Peyer's patch (tissue), 4 donors: Measurements from ENCODE around the gene GAP43. TPM values are rescaled to one million over a fixed set of nuclear protein-coding genes. Genes with fewer than 3 reads are reported as not detected.

Experiments used
- DNase-seq, 3 donors: peaks; one replicate each; pipeline ENCODE4 v3.0.0-alpha.2; 2017 to 2019
- H3K27ac ChIP-seq, 4 donors: fragments of 200-600 bp; sonication (generic); one replicate each; pipeline ENCODE4 v1.5.1; 2016 to 2019
- H3K27me3 ChIP-seq, 2 donors: fragments of 200-600 bp; sonication (generic); one replicate each; pipeline ENCODE4 v1.5.1; 2019
- H3K36me3 ChIP-seq, 3 donors: fragments of 200-600 bp; sonication (generic); one replicate each; pipeline ENCODE4 v1.5.1; 2016 to 2019
- H3K4me1 ChIP-seq, 4 donors: fragments of 200-600 bp; sonication (generic); one replicate each; pipeline ENCODE4 v1.5.1; 2016 to 2019
- H3K4me3 ChIP-seq, 4 donors: fragments of 200-600 bp; sonication (generic); 1 replicate in 3 of 4; 2 replicates in 1 of 4; pipeline ENCODE4 v1.5.1; 2016 to 2019; ENCODE audit warnings: mild to moderate bottlenecking in 1 of 4
- H3K9me3 ChIP-seq, 4 donors: fragments of 200-600 bp; sonication (generic); one replicate each; pipeline ENCODE4 v1.5.1; 2016 to 2019; ENCODE audit warnings: mild to moderate bottlenecking in 1 of 4
- POLR2A ChIP-seq, 2 donors: fragments of 450-650 bp; IDR thresholded peaks; one replicate each; pipeline ENCODE4 v1.5.1; 2017; ENCODE audit warnings: antibody characterized with exemption in 2 of 2, mild to moderate bottlenecking in 2 of 2, moderate library complexity in 2 of 2
- total RNA-seq, 4 donors: library from RNA; depleted of rRNA; stranded (reverse); fragments of >200 nt; gene quantifications; one replicate each; pipeline ENCODE4 v1.1.0, GENCODE V29; 2016
- TF ChIP-seq, protein P1 (sequence below), 6 experiments: fragments of 450-650 bp in 4 of 6; fragments of 200-600 bp in 2 of 6; sonication (generic) in 1 of 6; IDR thresholded peaks; one replicate each; pipeline ENCODE4 v1.5.1; 2017 to 2019; ENCODE audit warnings: antibody characterized with exemption in 6 of 6, mild to moderate bottlenecking in 3 of 6, moderate library complexity in 1 of 6

Gene GAP43
- total RNA-seq, 4 donors from 2014 or later, result 1.5 to 1.9 TPM; not detected in 2

DNA sequence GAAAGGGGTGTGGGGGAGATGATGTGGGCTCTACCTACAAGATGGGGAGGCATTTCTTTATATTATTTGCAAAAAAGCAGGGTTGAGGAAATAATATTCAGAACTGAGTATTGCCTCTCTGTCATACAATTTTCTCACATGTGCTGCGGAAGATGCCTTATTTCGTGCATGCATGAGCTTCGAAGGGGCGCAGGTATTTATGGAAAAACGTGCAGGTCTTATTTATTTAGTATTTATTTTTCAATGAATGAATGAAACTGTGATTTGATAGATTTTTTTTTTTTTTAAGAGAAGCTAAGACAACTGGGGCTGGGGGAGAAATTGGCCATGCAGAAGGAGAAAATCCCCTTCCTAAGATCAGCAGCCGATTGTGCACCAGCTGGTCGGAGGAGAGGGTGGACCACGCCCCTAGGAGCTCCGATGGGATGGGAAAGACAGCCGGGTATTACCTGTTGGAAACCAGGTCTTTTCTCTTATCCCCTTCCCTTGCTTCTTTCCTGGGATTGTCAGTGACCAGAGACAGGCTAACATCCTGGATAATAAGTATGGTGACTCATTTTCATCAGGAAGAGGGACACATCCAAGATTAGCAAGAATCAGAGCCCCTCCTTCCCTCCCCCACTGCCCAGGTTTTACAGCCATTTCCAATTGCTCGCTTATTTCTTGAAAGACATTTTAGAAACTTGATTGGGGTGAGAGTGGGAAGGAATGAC lies 875 bp downstream of the GAP43 start:
- DNase-seq, result no peak
- peaks cover 0 to 6% (median 0%) of the 10 kb centered on the region in 4 donors for H3K4me1 ChIP-seq
- H3K4me3 ChIP-seq, result no peak overlapping the region
- no peaks in the 10 kb centered on the region for H3K36me3 ChIP-seq
- H3K9me3 ChIP-seq, result no peaks in the 10 kb centered on the region
- TF ChIP-seq, protein P1, sequence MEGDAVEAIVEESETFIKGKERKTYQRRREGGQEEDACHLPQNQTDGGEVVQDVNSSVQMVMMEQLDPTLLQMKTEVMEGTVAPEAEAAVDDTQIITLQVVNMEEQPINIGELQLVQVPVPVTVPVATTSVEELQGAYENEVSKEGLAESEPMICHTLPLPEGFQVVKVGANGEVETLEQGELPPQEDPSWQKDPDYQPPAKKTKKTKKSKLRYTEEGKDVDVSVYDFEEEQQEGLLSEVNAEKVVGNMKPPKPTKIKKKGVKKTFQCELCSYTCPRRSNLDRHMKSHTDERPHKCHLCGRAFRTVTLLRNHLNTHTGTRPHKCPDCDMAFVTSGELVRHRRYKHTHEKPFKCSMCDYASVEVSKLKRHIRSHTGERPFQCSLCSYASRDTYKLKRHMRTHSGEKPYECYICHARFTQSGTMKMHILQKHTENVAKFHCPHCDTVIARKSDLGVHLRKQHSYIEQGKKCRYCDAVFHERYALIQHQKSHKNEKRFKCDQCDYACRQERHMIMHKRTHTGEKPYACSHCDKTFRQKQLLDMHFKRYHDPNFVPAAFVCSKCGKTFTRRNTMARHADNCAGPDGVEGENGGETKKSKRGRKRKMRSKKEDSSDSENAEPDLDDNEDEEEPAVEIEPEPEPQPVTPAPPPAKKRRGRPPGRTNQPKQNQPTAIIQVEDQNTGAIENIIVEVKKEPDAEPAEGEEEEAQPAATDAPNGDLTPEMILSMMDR (IDR thresholded peaks at IDR 0.05), result no peak
- TF ChIP-seq POLR2A (IDR thresholded peaks at IDR 0.05), result no peak
- H3K27me3 ChIP-seq, result no peaks in the 10 kb centered on the region
- no peak overlapping the region for H3K27ac ChIP-seq

DNA sequence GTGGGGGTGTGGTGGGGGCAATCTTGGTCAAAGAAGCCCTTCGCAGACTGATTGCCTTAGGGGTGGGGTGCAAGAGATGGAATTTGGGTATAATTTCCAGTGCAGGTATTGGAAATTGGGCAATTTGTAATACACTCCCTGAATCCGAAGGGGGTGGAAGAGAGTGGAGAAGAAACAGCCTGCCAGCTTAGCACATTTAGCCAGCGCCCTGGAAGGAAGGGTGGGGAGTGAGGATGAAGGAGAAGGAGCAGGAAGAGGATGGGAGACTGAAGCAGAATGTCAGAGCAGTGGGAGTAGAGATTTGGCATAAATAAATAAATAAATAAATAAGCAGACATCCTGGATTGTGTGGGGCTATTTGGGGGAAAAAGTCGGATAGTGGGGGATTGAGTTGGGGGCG lies 1.6 kb downstream of the GAP43 start:
- Histone ChIP-seq H3K36me3 (no peaks in the 10 kb centered on the region), H3K27me3 (no peaks in the 10 kb centered on the region), H3K4me3 (no peak overlapping the region), H3K9me3 (no peaks in the 10 kb centered on the region), H3K27ac (no peak overlapping the region), H3K4me1 (peaks cover 0 to 6% (median 0%) of the 10 kb centered on the region in 4 donors)
- DNase-seq, result no peak
- TF ChIP-seq, protein P1 (IDR thresholded peaks at IDR 0.05), result no peak
- TF ChIP-seq POLR2A (IDR thresholded peaks at IDR 0.05), result no peak

DNA sequence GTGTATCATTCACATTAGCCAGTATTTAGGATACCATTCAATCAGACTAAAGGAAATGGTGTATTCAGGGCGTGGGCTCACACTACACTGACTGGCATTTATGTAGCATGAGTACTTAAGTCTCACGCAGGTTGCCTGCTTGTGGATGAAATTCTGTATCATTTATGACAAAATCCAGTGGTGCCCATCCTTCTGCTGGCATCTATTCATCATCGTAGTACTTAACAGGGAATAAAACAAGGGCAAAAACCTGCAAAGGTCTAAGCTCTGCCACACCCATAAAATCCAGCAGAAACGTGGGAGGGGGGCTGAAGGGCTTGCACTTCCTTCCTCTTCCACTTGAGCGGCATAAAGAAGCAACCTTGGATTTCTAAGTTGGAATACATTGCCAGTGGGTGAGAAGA lies 2.7 kb downstream of the GAP43 start:
- no peak overlapping the region for H3K27ac ChIP-seq
- no peaks in the 10 kb centered on the region for H3K27me3 ChIP-seq
- peaks cover 0 to 6% (median 0%) of the 10 kb centered on the region in 4 donors for H3K4me1 ChIP-seq
- H3K36me3 ChIP-seq, result no peaks in the 10 kb centered on the region
- TF ChIP-seq POLR2A (IDR thresholded peaks at IDR 0.05), result no peak
- TF ChIP-seq, protein P1 (IDR thresholded peaks at IDR 0.05), result no peak
- no peaks in the 10 kb centered on the region for H3K9me3 ChIP-seq
- no peak overlapping the region for H3K4me3 ChIP-seq
- no peak for DNase-seq

DNA sequence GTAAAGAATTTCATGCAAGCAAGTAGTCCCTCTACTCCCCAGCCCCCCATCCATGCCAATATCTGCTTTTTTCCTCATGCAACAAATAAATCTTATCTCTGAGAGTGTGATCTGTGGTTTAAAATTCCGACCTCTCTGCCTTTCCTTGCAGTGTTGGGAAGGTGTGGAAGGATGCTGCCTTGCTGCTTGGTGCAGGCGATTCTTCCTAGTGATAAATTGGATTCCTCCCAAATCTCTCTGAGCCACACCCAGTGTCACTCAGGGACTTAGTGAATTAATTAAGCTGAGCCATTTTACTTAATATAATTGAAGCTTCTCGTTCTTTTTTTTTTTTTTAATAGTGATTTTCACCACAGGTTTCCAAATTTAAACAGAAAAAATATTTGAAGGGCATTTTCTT lies 3.4 kb downstream of the GAP43 start:
- Histone ChIP-seq H3K27ac (no peak overlapping the region), H3K4me3 (no peak overlapping the region), H3K9me3 (no peaks in the 10 kb centered on the region), H3K27me3 (no peaks in the 10 kb centered on the region), H3K36me3 (no peaks in the 10 kb centered on the region), H3K4me1 (peaks cover 0 to 6% (median 0%) of the 10 kb centered on the region in 4 donors)
- TF ChIP-seq, protein P1 (IDR thresholded peaks at IDR 0.05), result no peak
- no peak for DNase-seq

DNA sequence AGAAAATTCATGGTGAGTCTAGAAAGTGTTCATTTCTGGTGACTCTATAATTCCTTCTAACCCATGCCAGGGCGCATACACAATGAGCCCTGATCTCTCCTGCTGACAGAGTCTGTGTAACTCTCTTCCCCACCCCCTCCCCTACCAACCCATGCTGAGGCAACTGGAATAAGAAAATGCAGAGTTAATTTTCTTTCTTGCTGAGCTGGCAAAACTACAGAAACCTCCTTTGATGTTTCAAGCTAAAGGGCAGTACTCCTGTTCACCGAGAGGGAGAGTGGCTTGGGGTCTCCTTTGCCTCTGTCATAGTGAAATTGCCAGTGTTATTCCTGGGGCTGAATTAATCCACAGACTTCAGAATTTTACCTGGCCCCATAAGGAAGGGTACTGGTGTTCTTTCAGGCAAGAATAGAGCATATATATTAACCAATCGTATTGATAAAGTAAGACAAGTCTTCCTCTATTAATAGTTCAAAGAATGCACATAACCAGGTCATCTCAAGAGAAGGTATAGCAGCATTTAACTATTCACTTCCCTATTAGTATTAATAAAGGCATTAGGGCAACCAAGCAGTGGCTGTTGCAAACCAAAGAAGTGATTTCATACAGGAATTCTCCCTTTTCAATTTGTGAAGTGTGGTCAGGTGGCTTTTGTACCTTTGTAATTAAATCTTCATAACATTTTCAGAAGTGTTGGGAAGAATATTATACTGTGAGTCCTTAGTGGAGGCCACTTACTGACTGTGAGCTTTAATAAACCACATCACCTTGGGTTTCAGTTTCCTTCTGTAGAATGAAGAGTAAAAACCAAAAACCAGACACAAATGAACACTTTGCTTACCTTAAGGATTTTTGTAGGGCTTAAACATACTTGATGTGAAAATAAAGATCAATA lies 4.1 kb downstream of the GAP43 start:
- Histone ChIP-seq H3K4me1 (peaks cover 0 to 6% (median 0%) of the 10 kb centered on the region in 4 donors), H3K27me3 (no peaks in the 10 kb centered on the region), H3K27ac (no peak overlapping the region), H3K36me3 (no peaks in the 10 kb centered on the region), H3K9me3 (no peaks in the 10 kb centered on the region), H3K4me3 (no peak overlapping the region)
- no peak for DNase-seq
- TF ChIP-seq POLR2A (IDR thresholded peaks at IDR 0.05), result no peak
- TF ChIP-seq, protein P1 (IDR thresholded peaks at IDR 0.05), result no peak
